ENCODE data around the gene TUBB. TPM values are rescaled to one million over a fixed set of nuclear protein-coding genes. Genes with fewer than 3 reads are reported as not detected.

TUBB gene
- total RNA-seq, 2 experiments from 2014 or later: 1,244 to 1,346 TPM

GRCh38 chr6:30732237-30732943, 12.2 kb downstream of the TUBB start:
- Histone ChIP-seq H2AFZ (ENCODE audit: low read length) (no peak overlapping the region), H3K4me1 (ENCODE audit: insufficient read depth, low read length, poor library complexity, severe bottlenecking) (peaks cover 36% of the 10 kb centered on the region), H3K36me3 (ENCODE audit: insufficient read depth, low read length) (peaks cover 56% of the 10 kb centered on the region), H3K4me3 (ENCODE audit: low read depth, low read length, poor library complexity, severe bottlenecking) (no peak overlapping the region), H3K79me2 (ENCODE audit: insufficient read depth, low read depth, low read length) (no peaks in the 10 kb centered on the region), H3K27ac (ENCODE audit: low read depth, low read length, poor library complexity, severe bottlenecking) (no peak overlapping the region), H4K20me1 (ENCODE audit: insufficient read depth, low read length) (no peaks in the 10 kb centered on the region), H3K4me2 (ENCODE audit: low read length) (no peak overlapping the region), H3K9me3 (ENCODE audit: low read length) (no peaks in the 10 kb centered on the region), H3K9me2 (ENCODE audit: insufficient read depth, low read length) (no peaks in the 10 kb centered on the region)
- TF ChIP-seq, protein P1, sequence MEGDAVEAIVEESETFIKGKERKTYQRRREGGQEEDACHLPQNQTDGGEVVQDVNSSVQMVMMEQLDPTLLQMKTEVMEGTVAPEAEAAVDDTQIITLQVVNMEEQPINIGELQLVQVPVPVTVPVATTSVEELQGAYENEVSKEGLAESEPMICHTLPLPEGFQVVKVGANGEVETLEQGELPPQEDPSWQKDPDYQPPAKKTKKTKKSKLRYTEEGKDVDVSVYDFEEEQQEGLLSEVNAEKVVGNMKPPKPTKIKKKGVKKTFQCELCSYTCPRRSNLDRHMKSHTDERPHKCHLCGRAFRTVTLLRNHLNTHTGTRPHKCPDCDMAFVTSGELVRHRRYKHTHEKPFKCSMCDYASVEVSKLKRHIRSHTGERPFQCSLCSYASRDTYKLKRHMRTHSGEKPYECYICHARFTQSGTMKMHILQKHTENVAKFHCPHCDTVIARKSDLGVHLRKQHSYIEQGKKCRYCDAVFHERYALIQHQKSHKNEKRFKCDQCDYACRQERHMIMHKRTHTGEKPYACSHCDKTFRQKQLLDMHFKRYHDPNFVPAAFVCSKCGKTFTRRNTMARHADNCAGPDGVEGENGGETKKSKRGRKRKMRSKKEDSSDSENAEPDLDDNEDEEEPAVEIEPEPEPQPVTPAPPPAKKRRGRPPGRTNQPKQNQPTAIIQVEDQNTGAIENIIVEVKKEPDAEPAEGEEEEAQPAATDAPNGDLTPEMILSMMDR (conservative IDR thresholded peaks at IDR 0.05; ENCODE audit: low read length): no peak
- TF ChIP-seq EZH2phosphoT487 (IDR thresholded peaks at IDR 0.05; ENCODE audit: borderline replicate concordance, low read depth, low read length): no peak
- ChIA-PET POLR2A (interaction anchor here (0.6 to 1.9 kb wide), 3 partner anchors 54 to 183 kb away, joined by 4 to 9 read pairs (median 4); no protein-coding TSS in a partner anchor), CTCF (ENCODE audit: unreplicated experiment) (no interaction called here)
- DNase-seq (ENCODE audit: low spot score): no peak
- no TSS peak for BruUV-seq (replicated peaks)
- intact Hi-C loops (cut with micrococcal nuclease; ENCODE audit: unreplicated experiment): loop anchor here (5.0 kb wide), 2 partner anchors 190 to 250 kb away; no protein-coding TSS in a partner anchor

- Histone ChIP-seq H3K9me2 (ENCODE audit: insufficient read depth, low read length) (no peaks in the 10 kb centered on the region), H3K79me2 (ENCODE audit: insufficient read depth, low read depth, low read length) (no peaks in the 10 kb centered on the region), H3K4me1 (ENCODE audit: insufficient read depth, low read length, poor library complexity, severe bottlenecking) (peaks cover 18% of the 10 kb centered on the region), H3K36me3 (ENCODE audit: insufficient read depth, low read length) (peaks cover 65% of the 10 kb centered on the region), H3K4me2 (ENCODE audit: low read length) (no peak overlapping the region), H2AFZ (ENCODE audit: low read length) (no peak overlapping the region), H3K4me3 (ENCODE audit: low read depth, low read length, poor library complexity, severe bottlenecking) (no peak overlapping the region), H3K27ac (ENCODE audit: low read depth, low read length, poor library complexity, severe bottlenecking) (no peak overlapping the region), H4K20me1 (ENCODE audit: insufficient read depth, low read length) (no peaks in the 10 kb centered on the region), H3K9me3 (ENCODE audit: low read length) (no peaks in the 10 kb centered on the region)
- BruUV-seq (replicated peaks): no TSS peak
- intact Hi-C loops (cut with micrococcal nuclease; ENCODE audit: unreplicated experiment): no loop called here
- ChIA-PET POLR2A (interaction anchor here (0.8 kb wide), 1 partner anchor 421 kb away, joined by 5 read pairs; no protein-coding TSS in a partner anchor), CTCF (ENCODE audit: unreplicated experiment) (no interaction called here)
- DNase-seq (ENCODE audit: low spot score): peak; percentile 21
- TF ChIP-seq, protein P1 (conservative IDR thresholded peaks at IDR 0.05; ENCODE audit: low read length): no peak
- no peak for TF ChIP-seq EZH2phosphoT487 (IDR thresholded peaks at IDR 0.05; ENCODE audit: borderline replicate concordance, low read depth, low read length)
These were observed 15.6 kb downstream of the TUBB start for GRCh38 chr6:30735668-30736314.

- TSS peak; percentile 17 for BruUV-seq (replicated peaks)
- no peaks in the 10 kb centered on the region for H3K9me3 ChIP-seq (ENCODE audit: low read length)
- POLR2A ChIA-PET: interaction anchor here (1.3 to 1.4 kb wide), 2 partner anchors 11 to 120 kb away, joined by 3 to 5 read pairs; partner anchors contain the start of gene MRPS18B
- intact Hi-C loops (cut with micrococcal nuclease; ENCODE audit: unreplicated experiment): no loop called here
- TF ChIP-seq EZH2phosphoT487 (IDR thresholded peaks at IDR 0.05; ENCODE audit: borderline replicate concordance, low read depth, low read length): no peak
- TF ChIP-seq, protein P1 (conservative IDR thresholded peaks at IDR 0.05; ENCODE audit: low read length): no peak
- CTCF ChIA-PET (ENCODE audit: unreplicated experiment): no interaction called here
- H3K27ac ChIP-seq (ENCODE audit: low read depth, low read length, poor library complexity, severe bottlenecking): no peak overlapping the region
- peaks cover 24% of the 10 kb centered on the region for H3K4me1 ChIP-seq (ENCODE audit: insufficient read depth, low read length, poor library complexity, severe bottlenecking)
- H3K9me2 ChIP-seq (ENCODE audit: insufficient read depth, low read length): no peaks in the 10 kb centered on the region
- no peak overlapping the region for H3K4me2 ChIP-seq (ENCODE audit: low read length)
- H3K79me2 ChIP-seq (ENCODE audit: insufficient read depth, low read depth, low read length): peaks cover 10% of the 10 kb centered on the region
- H3K4me3 ChIP-seq (ENCODE audit: low read depth, low read length, poor library complexity, severe bottlenecking): no peak overlapping the region
- H4K20me1 ChIP-seq (ENCODE audit: insufficient read depth, low read length): no peaks in the 10 kb centered on the region
- no peak overlapping the region for H2AFZ ChIP-seq (ENCODE audit: low read length)
- peaks cover 58% of the 10 kb centered on the region for H3K36me3 ChIP-seq (ENCODE audit: insufficient read depth, low read length)
- no peak for DNase-seq (ENCODE audit: low spot score)
These were observed 18.4 kb downstream of the TUBB start for GRCh38 chr6:30738532-30738931.

Data from OCI-LY7 (cell line).